ENCODE data around the gene DHX34.
"Not testable (repeated sequence)": the region's sequence is repeated elsewhere in the genome, so short reads cannot be mapped to it uniquely, and the experiment has no call there.

DHX34 gene

GRCh38 chr19:47357788-47358680 lies 8.9 kb downstream of the DHX34 start:
- Histone ChIP-seq H3K79me2 (peaks cover 33% of the 10 kb centered on the region), H3K4me1 (no peaks in the 10 kb centered on the region), H3K4me2 (ENCODE audit: low read length) (no peak overlapping the region), H3K9me3 (ENCODE audit: control insufficient read depth, low read length) (no peaks in the 10 kb centered on the region), H3K27me3 (ENCODE audit: control insufficient read depth, insufficient read depth, low read length) (no peaks in the 10 kb centered on the region), H3K27ac (no peak overlapping the region), H3K4me3 (ENCODE audit: low read depth, low read length) (no peak overlapping the region), H2AFZ (no peak overlapping the region), H3K9ac (no peak overlapping the region), H3K36me3 (ENCODE audit: control insufficient read depth, insufficient read depth, low read length) (no peaks in the 10 kb centered on the region)
- TF ChIP-seq CTCF (IDR thresholded peaks at IDR 0.05), result no peak

GRCh38 chr19:47358936-47359335 lies 9.8 kb downstream of the DHX34 start:
- Histone ChIP-seq H3K4me2 (ENCODE audit: low read length) (no peak overlapping the region), H3K9me3 (ENCODE audit: control insufficient read depth, low read length) (no peaks in the 10 kb centered on the region), H3K4me1 (no peaks in the 10 kb centered on the region), H3K36me3 (ENCODE audit: control insufficient read depth, insufficient read depth, low read length) (no peaks in the 10 kb centered on the region), H3K79me2 (peaks cover 33% of the 10 kb centered on the region), H3K27me3 (ENCODE audit: control insufficient read depth, insufficient read depth, low read length) (no peaks in the 10 kb centered on the region), H2AFZ (no peak overlapping the region), H3K9ac (no peak overlapping the region), H3K27ac (no peak overlapping the region), H3K4me3 (ENCODE audit: low read depth, low read length) (no peak overlapping the region)
- no peak for TF ChIP-seq CTCF (IDR thresholded peaks at IDR 0.05)

- Histone ChIP-seq H3K27ac (no peak overlapping the region), H3K79me2 (peaks cover 19% of the 10 kb centered on the region), H3K4me1 (no peaks in the 10 kb centered on the region), H3K27me3 (ENCODE audit: control insufficient read depth, insufficient read depth, low read length) (no peaks in the 10 kb centered on the region), H2AFZ (no peak overlapping the region), H3K9ac (no peak overlapping the region), H3K9me3 (ENCODE audit: control insufficient read depth, low read length) (no peaks in the 10 kb centered on the region), H3K4me2 (ENCODE audit: low read length) (no peak overlapping the region), H3K36me3 (ENCODE audit: control insufficient read depth, insufficient read depth, low read length) (no peaks in the 10 kb centered on the region), H3K4me3 (ENCODE audit: low read depth, low read length) (no peak overlapping the region)
- no peak for TF ChIP-seq CTCF (IDR thresholded peaks at IDR 0.05)
These were observed 13.2 kb downstream of the DHX34 start for GRCh38 chr19:47362321-47362720.

- Histone ChIP-seq H3K9me3 (ENCODE audit: control insufficient read depth, low read length) (no peaks in the 10 kb centered on the region), H3K4me1 (no peaks in the 10 kb centered on the region), H3K4me3 (ENCODE audit: low read depth, low read length) (no peak overlapping the region), H2AFZ (no peak overlapping the region), H3K27me3 (ENCODE audit: control insufficient read depth, insufficient read depth, low read length) (no peaks in the 10 kb centered on the region), H3K9ac (no peak overlapping the region), H3K4me2 (ENCODE audit: low read length) (no peak overlapping the region), H3K79me2 (peaks cover 9% of the 10 kb centered on the region), H3K36me3 (ENCODE audit: control insufficient read depth, insufficient read depth, low read length) (no peaks in the 10 kb centered on the region), H3K27ac (no peak overlapping the region)
- no peak for TF ChIP-seq CTCF (IDR thresholded peaks at IDR 0.05)
These were observed 14.8 kb downstream of the DHX34 start for GRCh38 chr19:47363758-47364531.

GRCh38 chr19:47365455-47365854 lies 16.3 kb downstream of the DHX34 start:
- not testable (repeated sequence) for H3K4me1 ChIP-seq; H3K36me3 ChIP-seq (ENCODE audit: control insufficient read depth, insufficient read depth, low read length); H3K27ac ChIP-seq; H3K9me3 ChIP-seq (ENCODE audit: control insufficient read depth, low read length); H3K4me3 ChIP-seq (ENCODE audit: low read depth, low read length); H3K4me2 ChIP-seq (ENCODE audit: low read length); H3K9ac ChIP-seq; H3K27me3 ChIP-seq (ENCODE audit: control insufficient read depth, insufficient read depth, low read length); H2AFZ ChIP-seq; H3K79me2 ChIP-seq
